NCI-H460 (cell line): ENCODE measurements around the gene RFFL. TPM values are rescaled to one million over a fixed set of nuclear protein-coding genes. Genes with fewer than 3 reads are reported as not detected.
"Not testable (repeated sequence)": the region's sequence is repeated elsewhere in the genome, so short reads cannot be mapped to it uniquely, and the experiment has no call there.

Experiments used
- DNase-seq: peaks from one replicate; pipeline ENCODE4 v3.0.0-alpha.2; 2016; ENCODE audit warnings: low read depth; ENCODE audit errors: extremely low read depth
- total RNA-seq: library from RNA; depleted of rRNA; stranded (reverse); fragments of >200 nt; shearing (Covaris generic); gene quantifications from 2 replicates; pipeline ENCODE4 v1.2.3, GENCODE V29; 2014

The RFFL gene
- total RNA-seq, 1 experiment from 2014 or later: 26.4 TPM

DNA sequence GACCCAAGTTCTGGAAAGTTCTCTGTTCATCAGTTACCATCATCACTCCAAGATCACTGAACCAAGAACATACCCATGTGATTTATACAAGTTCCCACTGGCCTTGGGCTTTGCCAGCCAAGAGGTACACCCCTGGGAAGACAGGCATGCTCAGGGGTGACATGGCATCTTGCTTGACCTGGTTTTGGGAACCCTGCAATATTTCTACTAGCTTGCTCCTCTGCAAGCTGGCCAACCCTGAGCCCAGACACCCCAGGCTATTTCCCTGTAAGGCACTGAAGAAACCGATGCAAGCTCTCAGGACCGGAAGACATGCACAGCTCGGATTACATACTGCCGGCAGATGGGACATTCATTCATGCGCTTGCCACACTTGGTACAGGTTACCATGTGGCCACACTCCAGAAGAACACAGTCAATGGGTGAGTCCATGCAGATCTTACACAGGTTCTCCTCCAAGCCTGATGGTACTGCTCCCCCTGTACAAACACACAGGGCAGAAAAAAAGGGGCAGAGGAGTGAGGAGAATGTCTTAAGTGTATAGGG lies 51.8 kb downstream of the RFFL start:
- DNase-seq: no peak

DNA sequence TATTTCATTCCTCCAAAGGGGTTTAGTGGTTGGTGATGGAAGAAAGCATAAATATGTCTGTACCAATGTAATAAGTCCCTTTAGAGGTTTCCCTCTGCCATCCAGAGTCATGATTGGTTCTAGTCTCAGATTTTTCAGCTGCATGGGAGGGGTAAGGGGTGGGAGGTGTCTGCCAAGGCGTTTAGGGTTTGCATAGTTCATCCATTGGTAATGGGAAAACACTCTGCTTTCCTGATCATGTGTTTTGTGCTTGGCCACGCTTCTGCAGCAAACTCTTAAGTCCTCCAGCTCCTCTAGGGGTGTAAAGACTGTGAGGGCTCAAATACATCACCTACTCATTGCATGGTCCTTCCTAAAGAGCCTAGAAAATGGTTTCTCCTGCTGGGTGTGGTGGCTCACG lies 53.4 kb downstream of the RFFL start:
- no peak for DNase-seq

DNA sequence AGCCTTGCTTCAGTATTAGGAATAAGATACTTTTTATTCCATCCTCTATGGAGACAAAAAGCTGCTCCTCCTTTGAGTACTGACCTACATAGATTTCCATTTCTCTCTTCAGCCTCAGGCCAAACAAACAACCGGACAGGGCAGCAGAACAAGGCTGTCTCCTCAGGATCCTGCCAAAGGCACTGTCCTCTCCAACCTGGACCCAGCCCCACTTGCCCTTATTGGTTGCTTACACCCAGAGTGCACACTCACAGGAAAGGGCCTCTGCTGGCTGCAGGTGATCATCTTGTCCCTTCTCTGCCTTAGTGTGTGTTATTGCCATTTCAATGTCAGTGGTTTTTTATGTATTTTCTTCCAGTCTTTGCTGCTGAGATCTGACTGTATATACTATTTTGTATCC lies 56.5 kb downstream of the RFFL start:
- DNase-seq: no peak

DNA sequence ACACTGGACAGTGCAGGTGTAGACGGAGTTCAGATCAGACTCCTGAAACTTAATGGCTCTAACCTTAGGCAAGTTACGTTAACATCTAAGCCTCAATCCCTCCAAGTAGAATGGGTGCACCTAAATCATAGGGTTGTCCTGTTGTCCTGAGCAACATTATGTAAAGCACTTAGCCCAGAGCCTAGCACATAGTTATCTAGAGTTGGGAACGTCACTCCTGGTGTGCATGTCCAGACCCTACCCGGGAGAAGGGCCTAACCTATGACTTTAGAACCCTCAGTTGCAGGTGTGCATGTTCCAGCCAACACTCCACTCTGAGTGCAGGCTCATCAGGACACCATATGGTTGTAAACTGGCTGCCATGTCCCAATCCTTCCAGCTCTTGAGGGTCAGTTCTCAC lies 57.2 kb downstream of the RFFL start:
- DNase-seq: no peak

DNA sequence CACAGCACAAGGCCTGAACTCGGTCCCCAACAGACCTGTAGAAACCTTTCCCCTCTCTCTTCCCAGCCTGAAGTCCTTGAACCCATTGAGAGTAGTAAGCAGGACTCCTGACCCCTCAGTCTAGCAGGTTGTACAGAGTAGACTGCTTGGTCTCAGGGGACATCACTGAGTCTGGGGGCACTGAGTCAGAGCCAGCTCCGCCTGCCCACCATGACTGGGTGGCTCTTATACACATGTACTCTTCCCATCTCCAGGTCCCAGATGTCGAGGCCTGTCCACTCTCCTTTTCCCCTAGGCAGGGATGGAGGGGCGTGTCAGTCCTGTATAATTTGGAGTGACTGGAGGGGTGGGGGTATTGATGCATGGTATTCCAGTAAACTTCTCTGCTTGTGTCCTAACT lies 59.7 kb downstream of the RFFL start:
- DNase-seq: no peak

DNA sequence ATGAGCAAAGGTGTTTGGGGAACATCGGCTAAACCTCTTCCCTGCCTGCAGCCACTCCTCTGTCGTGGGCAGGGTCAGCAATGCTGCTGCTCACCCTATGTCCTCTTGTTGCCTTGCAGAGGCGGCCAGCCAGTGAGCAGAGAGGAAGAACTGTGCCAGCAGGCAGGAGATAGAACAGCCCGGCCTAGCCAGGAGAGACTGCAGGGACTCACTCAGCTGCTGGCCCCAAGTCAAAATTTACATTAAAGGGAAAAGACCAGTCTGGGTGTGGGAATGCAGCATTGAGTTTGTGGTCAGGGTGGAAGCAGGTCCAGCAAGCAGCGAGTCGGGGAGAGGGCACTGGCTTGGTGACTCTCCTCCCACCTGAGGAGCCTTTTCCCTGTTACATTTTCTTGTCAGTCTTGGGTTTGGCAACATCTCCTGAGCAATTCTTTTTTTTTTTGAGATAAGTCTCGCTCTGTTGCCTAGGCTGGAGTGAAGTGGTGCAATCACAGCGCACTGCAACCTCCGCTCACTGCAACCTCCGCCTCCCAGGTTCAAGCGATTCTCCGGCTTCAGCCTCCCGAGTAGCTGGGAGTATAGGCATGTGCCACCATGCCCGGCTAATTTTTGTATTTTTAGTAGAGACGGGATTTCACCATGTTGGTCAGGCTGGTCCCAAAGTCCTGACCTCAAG lies 60.5 kb downstream of the RFFL start:
- no peak for DNase-seq

DNA sequence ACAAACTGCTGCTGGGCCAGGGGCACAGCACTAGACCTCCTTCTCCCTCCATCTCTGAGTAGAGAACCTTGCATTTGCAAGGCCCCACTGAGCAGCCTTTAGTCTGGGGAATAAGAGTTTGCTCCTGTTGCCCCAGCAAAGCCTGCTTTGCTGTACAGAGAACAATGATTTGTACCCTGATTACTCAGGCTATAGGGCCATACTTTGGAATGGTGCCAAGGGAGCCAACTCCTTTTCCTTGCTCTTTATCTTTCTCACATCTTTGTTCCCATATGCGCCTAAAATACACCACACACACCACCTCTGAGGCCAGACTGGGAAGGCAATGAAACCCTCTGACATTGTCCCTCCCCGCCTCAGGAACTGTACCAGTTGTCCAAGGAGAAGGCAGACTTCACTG lies 62.0 kb downstream of the RFFL start:
- no peak for DNase-seq

DNA sequence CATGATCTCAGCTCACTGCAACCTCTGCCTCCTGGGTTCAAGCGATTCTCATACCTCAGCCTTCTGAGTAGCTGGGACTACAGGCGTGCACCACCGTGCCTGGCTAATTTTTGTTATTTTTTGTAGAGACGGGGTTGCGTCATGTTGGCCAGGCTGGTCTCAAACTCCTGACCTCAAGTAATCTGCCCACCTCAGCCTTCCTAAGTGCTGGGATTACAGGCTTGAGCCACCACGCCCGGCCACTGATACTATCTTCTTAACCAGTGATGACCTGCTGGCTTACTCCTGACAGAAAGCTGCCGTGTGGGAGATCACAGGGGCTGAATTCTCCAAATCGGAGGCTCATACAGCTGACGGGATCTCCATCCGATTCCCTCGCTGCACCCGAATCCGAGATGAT lies 62.5 kb downstream of the RFFL start:
- not testable (repeated sequence) for DNase-seq

DNA sequence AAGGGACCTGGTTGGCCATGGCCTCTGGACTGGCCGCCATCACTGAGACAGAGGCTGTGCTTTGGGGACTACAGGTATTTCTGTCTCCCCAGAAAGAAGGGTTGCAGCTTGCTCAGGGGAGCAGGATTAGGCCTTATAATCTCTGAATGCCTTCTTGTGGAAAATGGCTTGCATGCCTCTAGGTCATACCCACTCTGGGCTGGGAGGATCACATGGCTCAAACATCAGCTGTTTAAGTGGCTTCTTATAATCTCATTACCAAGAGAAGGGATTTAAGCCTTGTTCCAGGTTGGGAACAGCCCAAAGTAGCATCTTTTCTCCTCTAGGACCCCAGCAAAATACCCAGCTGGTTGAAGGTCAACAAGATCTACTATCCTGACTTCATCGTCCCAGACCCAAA lies 64.1 kb downstream of the RFFL start:
- DNase-seq: no peak

DNA sequence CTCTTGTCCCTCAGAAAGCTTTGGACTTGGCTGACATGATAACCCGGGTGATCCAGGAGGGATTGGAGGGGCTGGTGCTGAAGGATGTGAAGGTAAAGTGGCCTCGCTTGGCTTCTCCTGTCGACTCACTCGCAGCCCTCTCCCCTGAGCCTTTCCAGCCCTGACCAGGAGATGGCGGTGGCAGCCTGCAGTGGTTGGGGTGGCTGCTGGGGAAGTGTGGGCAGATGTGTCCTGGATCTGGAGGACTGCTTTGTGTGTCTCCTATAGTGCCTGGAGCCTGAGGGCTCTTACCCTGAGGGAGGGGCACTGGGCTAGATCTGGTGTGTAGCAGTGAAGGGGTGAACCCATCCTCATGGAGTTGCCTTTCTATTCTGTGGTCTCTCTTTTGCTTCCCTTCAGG lies 65.3 kb downstream of the RFFL start:
- peak; percentile 69 for DNase-seq

DNA sequence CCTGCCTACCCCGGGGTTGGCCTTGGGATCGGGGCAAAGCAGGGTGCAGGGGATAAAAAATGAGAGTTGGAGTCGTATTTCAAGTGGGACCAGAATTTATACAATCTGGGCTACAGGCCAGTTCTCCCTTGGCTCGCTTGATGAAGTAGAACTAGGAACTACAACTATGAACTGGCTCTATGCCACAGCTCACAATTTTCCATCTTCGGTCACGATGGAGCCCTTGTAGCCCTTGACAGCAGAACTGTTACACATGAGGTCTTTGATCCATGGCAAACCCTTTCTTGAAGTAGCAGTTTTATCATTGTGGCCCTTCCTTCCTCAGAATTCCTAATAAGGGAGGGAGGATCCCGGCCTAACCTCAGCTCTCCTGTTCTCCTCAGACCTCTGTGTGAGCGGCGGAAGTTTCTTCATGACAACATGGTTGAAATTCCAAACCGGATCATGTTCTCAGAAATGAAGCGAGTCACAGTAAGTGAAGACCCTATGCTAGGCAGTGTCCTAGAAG lies 66.1 kb downstream of the RFFL start:
- no peak for DNase-seq

DNA sequence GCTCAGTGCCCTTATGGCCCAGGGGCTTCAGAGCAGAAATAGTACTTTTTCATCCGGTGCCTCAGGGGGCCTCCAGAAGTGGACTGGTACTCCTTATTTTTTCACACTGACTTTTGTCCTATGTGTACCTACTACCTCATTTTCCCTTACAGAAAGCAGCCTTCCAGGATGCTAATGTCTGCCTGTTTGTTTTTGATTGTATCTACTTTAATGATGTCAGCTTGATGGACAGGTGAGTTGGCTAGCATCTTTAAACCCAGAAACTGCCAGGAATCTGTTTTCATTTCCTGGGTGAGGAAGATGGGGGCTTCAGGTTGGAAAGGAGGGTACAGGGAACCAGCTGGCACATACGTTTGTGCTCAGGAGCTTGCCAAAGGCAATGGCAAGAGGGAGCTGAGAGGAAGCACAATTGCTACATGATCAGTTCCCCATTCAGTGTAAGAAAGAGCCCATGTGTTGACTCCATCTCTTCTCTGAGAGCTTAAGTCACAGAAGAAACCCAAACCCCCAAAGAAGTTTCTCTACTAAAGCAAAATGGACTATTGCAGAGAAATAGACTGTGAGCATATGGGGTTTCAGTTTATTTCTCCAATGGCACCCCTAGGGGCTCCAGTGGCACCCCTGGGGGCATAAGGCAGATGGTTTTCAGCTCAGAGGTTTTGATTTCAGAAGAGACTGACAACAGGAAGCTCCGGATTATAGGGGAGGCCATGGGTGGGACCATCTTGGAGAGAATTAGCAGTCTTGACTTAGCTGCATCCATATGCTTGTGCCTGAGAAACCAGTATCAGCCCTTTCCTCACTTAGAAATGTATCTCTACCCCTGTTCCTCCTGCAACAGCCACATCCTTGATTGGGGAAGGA lies 66.9 kb downstream of the RFFL start:
- DNase-seq: no peak

DNA sequence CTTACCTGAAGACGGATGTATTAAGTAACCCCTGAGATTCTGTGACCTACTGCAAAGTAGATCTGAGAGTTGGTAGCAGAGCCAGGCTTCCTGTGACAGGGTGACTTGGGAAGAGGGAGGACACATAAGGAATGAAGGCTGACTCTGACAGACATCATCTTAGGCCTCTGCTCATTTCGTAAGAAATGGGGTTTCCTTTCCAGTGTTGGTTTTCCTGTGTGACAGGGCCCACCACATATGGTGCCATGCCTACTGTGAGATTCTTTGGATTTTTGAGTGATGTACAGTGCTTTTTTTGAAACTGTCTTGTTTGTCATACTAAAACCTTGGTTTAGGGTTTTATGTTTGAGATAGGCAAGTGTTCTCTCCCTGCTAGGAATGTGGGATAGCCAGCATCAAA lies 70.5 kb downstream of the RFFL start:
- DNase-seq: no peak

DNA sequence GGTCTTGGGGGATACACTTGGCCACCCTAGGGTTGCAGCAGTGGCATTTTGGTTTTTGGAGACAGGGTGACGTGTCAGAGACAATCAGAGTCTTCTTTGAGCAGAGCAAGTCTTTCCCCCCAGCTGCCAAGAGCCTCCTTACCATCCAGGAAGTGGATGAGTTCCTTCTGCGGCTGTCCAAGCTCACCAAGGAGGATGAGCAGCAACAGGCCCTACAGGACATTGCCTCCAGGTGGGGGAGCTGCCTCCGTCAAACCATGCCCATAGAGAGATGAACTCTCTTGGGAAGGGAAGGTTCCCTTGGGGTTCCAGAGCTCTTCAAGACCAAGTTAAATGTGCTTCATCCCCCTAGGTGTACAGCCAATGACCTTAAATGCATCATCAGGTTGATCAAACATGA lies 71.9 kb downstream of the RFFL start:
- DNase-seq: no peak

DNA sequence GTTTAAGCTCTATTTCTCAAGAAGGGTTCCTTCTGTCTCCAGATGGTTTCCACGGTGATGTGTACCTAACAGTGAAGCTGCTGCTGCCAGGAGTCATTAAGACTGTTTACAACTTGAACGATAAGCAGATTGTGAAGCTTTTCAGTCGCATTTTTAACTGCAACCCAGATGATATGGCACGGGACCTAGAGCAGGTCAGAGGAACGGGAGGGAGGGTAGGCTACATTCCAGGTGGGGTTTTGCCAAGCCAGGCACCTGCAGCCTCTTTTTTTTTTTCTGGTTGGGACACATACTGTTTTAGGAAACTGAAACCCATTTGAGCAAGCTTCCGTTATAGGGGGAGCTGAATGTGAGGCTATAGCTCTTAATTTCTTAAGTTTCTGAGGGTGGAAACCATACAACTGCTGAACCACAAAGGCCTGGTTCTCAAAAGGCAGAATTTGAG lies 72.6 kb downstream of the RFFL start:
- no peak for DNase-seq

DNA sequence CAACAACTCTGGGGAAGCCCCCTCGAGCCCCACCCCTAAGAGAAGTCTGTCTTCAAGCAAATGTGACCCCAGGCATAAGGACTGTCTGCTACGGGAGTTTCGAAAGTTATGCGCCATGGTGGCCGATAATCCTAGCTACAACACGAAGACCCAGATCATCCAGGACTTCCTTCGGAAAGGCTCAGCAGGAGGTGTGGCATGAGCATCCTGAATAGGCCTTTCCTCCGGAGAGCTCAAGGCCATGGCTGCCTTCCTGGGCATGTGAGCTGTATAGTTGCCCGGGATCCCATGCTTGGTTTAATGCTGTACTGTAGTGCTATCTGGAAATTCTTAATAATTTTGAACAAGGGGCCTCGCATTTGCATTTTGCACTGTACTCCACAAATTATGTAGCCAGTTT lies 74.0 kb downstream of the RFFL start:
- no peak for DNase-seq

DNA sequence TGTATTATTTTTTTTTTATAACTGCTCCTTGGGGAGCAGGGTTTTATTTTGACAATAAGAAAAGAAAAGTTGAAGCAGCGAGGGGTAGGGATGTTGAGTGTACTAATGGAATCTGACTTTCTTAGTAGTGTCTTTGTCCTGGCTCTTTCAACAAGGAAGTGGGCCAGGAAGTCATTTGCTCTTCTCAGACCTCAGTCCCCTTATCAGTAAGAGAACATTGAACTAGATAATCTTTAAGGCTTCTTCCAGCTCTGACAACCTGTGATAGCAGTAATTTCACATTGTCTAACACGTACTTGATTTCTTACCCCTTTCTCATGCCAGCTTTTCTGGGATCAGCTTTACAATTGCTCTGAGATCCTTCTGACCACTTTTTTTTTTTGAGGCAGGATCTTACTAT lies 74.9 kb downstream of the RFFL start:
- DNase-seq: no peak

DNA sequence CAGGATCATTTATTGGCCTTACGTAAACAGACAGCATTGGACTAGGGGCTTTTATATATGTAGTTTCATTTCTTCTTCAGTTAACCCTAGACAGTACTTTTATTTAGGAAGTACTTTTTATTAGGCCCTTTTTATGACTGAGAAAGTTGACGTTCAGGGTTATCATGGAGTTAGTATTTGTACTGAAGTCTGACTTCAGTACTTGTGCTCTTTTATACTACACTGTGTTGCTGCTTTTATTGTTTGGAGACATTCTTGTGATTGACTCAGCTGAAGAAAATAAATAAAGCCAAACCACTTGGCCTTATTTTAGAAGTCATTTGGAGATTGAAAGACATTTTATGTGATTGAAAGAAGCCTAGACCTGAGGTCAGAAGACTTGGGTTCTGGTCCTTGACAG lies 76.3 kb downstream of the RFFL start:
- no peak for DNase-seq

DNA sequence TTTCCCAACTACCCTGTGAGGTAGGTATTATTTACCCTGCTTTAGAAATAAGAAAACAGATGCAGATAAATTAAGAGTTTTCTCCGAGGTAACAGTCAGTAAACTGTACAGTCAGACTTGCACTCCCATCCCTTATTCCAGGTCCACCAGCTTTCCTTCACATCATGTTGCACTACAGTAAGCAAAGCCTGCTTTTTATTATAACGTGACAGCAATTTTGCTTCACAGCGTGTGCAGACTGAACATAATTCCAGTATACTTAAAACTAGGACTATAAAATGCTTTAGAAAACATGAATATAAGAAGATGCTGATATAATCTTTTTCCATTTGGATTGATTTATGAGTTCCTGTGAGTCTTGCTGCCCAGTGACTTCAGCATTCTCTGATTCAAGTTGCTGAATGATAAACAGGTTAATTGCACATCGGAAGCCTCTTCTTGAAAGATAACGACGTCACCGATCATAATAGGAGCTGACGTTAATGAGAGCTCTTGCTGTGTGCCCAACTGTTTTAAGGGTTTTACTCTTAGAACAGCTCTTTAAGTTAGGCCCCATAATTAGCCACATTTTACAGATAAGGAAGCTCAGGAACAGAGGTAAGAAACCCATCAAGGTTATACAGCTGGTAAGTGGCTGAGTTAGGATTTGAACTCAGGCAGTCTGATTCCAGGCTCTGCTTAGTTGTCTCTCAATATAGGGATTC lies 81.8 kb downstream of the RFFL start:
- DNase-seq: no peak

DNA sequence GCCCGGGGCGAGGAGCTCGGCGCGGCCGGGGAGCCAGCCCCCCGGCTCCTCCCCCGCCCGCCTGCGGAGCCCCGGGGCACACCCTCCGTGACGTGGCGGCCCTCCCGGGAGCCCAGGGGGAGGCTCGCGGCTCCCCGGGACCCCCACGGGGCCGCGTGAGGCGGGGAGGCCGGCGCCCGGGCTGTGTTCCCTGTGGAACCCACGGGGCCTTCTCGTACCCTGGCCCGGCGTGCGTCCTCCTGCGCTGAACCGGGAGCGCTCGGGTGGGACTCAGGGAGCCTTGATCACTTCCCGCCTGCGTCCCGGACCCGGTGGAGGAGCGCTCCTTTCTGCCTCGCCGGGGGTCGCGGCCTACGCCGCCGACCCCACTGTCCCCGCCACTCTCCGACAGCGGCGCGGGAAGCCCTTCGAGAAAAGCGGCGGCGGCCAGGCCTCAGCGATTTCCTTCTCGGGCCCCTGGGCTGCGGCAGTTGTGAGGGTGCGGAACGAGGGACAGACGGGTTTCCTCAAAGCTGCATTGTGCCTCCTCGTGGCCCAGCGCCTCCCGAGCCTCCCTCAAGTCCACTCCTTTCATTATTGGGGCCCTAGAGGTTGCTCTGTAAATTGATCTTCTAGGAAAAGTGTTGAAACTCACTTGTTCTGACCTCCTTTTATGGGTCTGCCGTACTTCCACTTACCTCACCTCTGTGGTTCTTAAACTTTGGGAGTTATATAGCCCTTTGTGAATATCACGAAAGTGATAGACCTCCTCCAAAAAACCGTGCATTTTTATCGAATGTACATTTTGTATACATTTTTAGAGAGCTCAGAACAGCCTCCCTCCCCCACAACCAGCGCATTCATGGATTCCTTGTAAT lies 82.6 kb downstream of the RFFL start:
- DNase-seq: peak; percentile 69
